Measurements from ENCODE around the gene EPHB1. TPM values are rescaled to one million over a fixed set of nuclear protein-coding genes. Genes with fewer than 3 reads are reported as not detected.

Gene EPHB1
- total RNA-seq, 1 donor from 2014 or later, result 1.3 TPM

DNA sequence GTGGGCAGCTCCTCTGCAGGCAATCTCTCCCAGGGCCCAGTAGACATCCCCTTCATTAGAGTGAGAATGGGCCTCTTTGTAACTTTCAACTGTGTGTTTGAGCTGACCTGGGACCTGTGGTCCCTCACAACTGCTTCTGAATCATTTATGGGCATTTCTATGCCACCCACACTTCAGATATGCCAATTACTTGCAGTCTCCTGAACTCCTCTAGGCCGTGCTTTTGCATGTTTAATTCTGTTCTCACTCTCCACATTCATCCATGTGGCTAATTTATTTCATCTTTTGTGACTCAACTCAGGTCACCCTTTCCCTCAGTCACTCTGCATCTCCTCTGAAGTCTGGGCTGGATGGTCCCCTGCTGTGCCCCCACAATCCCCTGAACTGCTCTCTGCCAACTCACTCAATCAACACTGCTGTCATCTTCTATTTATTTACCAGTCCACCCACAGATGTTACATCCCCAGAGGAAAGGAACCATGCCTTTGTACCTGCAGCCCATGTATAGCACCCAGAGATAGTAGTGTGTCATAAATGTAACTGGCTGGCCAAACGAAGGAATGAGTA is 364.7 kb downstream of the EPHB1 start:
- Mint-ChIP-seq H3K4me1 (no peaks in the 10 kb centered on the region), H3K27ac (no peak overlapping the region)
- no peak for DNase-seq (ENCODE audit: low spot score in 2 of 2, unreplicated experiment in 2 of 2)

GRCh38 chr3:135161425-135161824 is 366.4 kb downstream of the EPHB1 start:
- Mint-ChIP-seq H3K27ac (no peak overlapping the region), H3K27me3 (ENCODE audit: low read depth) (no peaks in the 10 kb centered on the region), H3K36me3 (no peaks in the 10 kb centered on the region), H3K4me1 (no peaks in the 10 kb centered on the region), H3K4me3 (no peak overlapping the region), H3K9me3 (no peaks in the 10 kb centered on the region)
- DNase-seq (ENCODE audit: low spot score in 2 of 2, unreplicated experiment in 2 of 2), result no peak
- TF ChIP-seq CTCF (IDR thresholded peaks at IDR 0.05; ENCODE audit: unreplicated experiment), result no peak

More for the DNA sequence above, 364.7 kb downstream of the EPHB1 start:
- Mint-ChIP-seq H3K9me3 (no peaks in the 10 kb centered on the region), H3K27me3 (ENCODE audit: low read depth) (peaks cover 2% of the 10 kb centered on the region), H3K4me3 (no peak overlapping the region), H3K36me3 (no peaks in the 10 kb centered on the region)
- TF ChIP-seq CTCF (IDR thresholded peaks at IDR 0.05; ENCODE audit: unreplicated experiment), result no peak

- no peak for DNase-seq (ENCODE audit: low spot score in 2 of 2, unreplicated experiment in 2 of 2)
- Mint-ChIP-seq H3K4me3 (no peak overlapping the region), H3K27me3 (ENCODE audit: low read depth) (peaks cover 2% of the 10 kb centered on the region), H3K9me3 (no peaks in the 10 kb centered on the region), H3K4me1 (no peaks in the 10 kb centered on the region), H3K27ac (no peak overlapping the region), H3K36me3 (no peaks in the 10 kb centered on the region)
- TF ChIP-seq CTCF (IDR thresholded peaks at IDR 0.05; ENCODE audit: unreplicated experiment), result no peak
Observed at GRCh38 chr3:135163701-135164100, 368.6 kb downstream of the EPHB1 start.

DNA sequence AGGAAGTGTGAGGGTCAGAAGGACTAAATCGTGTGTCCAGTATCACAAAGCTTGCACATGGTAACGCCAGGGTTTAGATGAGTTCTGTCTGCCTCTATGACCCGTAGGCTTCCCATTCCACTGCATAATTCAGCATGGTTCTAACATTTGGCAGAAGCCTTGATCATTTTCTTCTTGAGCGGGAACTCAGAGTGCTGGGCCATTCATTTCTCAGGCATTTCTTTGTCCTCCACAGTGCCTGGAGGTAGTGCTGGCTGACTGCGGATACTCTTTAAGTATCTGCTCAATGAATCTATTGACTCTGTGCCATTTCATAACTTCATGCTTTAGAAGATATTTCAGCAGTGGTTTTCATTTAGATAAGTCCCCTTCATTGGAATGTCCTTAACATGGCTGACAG is 370.2 kb downstream of the EPHB1 start:
- no peak overlapping the region for H3K27ac Mint-ChIP-seq
- H3K4me1 Mint-ChIP-seq, result no peaks in the 10 kb centered on the region
- H3K36me3 Mint-ChIP-seq, result no peaks in the 10 kb centered on the region

DNA sequence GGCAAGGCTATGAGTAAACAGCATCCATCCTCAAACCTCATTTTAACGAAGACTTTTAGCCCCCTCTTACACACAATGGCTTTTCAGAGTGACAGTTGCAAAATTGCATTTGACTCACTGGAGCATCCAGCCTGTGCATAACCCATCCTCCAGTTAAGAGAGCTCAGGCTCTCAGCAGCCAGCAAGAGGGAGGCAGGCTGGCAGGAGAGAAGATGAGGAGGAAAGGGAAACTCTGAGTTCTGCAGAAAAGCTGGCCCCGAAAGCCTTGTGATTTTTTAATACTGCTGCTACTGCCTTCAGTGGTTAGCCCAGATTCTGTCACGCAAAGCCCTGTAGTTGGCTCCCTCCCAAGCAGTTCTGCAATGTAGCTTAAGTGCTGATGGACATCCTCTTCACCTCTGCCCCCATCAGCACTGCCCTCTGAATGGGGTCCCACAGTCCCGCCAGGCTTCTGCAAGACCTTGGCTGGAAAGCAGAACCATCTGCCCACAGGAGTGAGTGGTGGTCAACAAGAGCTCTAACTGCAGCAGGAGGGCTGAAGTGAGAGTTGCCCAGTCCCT is 371.3 kb downstream of the EPHB1 start:
- Mint-ChIP-seq H3K36me3 (no peaks in the 10 kb centered on the region), H3K9me3 (no peaks in the 10 kb centered on the region), H3K27ac (no peak overlapping the region), H3K27me3 (ENCODE audit: low read depth) (peaks cover 18% of the 10 kb centered on the region), H3K4me1 (no peaks in the 10 kb centered on the region), H3K4me3 (no peak overlapping the region)
- TF ChIP-seq CTCF (IDR thresholded peaks at IDR 0.05; ENCODE audit: unreplicated experiment), result no peak
- no peak for DNase-seq (ENCODE audit: low spot score in 2 of 2, unreplicated experiment in 2 of 2)

More for the DNA sequence above, 370.2 kb downstream of the EPHB1 start:
- DNase-seq (ENCODE audit: low spot score in 2 of 2, unreplicated experiment in 2 of 2), result no peak
- peaks cover 11% of the 10 kb centered on the region for H3K27me3 Mint-ChIP-seq (ENCODE audit: low read depth)
- H3K9me3 Mint-ChIP-seq, result no peaks in the 10 kb centered on the region
- TF ChIP-seq CTCF (IDR thresholded peaks at IDR 0.05; ENCODE audit: unreplicated experiment), result no peak
- H3K4me3 Mint-ChIP-seq, result no peak overlapping the region
